Lung (tissue), 12 donors: ENCODE results near the gene ACSF3. TPM values are rescaled to one million over a fixed set of nuclear protein-coding genes. Genes with fewer than 3 reads are reported as not detected.

Source experiments
- ATAC-seq: fragments of 200-7000 bp; cut with Tn5 transposase; one replicate; pipeline ENCODE4 v1.9.1; 2020; ENCODE audit warnings: moderate number of reproducible peaks; ENCODE audit not compliant: insufficient read depth, low FRiP score
- DNase-seq, 3 donors: peaks; one replicate each; pipeline ENCODE4 v3.0.0-alpha.2; 2013 to 2017
- H3K27ac ChIP-seq, 2 donors: one replicate each; pipeline ENCODE4 v1.5.1; 2013; ENCODE audit warnings: mild to moderate bottlenecking in 2 of 2, moderate library complexity in 2 of 2, control low read depth in 1 of 2, inconsistent platforms in 1 of 2, low read depth in 1 of 2, low read length in 1 of 2
- H3K27me3 ChIP-seq, 3 donors: one replicate each; pipeline ENCODE4 v1.5.1; 2013; ENCODE audit warnings: low read length in 2 of 3; ENCODE audit not compliant: control insufficient read depth in 3 of 3, insufficient read depth in 3 of 3
- H3K36me3 ChIP-seq, 4 donors: one replicate each; pipeline ENCODE4 v1.5.1; 2013; ENCODE audit warnings: low read length in 4 of 4, mild to moderate bottlenecking in 1 of 4, moderate library complexity in 1 of 4; ENCODE audit not compliant: control insufficient read depth in 4 of 4, insufficient read depth in 4 of 4
- H3K4me1 ChIP-seq, 5 donors: one replicate each; pipeline ENCODE4 v1.5.1; 2013; ENCODE audit warnings: low read length in 5 of 5, mild to moderate bottlenecking in 2 of 5, moderate library complexity in 1 of 5; ENCODE audit not compliant: control insufficient read depth in 5 of 5, insufficient read depth in 5 of 5
- H3K4me3 ChIP-seq: one replicate; pipeline ENCODE4 v1.5.1; 2013; ENCODE audit warnings: mild to moderate bottlenecking, control low read depth, moderate library complexity
- H3K9ac ChIP-seq, 2 donors: one replicate each; pipeline ENCODE4 v1.5.1; 2013; ENCODE audit warnings: low read length in 2 of 2, control low read depth in 1 of 2; ENCODE audit not compliant: insufficient read depth in 1 of 2
- H3K9me3 ChIP-seq, 4 donors: one replicate each; pipeline ENCODE4 v1.5.1; 2013; ENCODE audit warnings: low read length in 3 of 4, mild to moderate bottlenecking in 1 of 4, moderate library complexity in 1 of 4; ENCODE audit not compliant: control insufficient read depth in 4 of 4, insufficient read depth in 3 of 4
- WGBS, 2 donors: extraction: QIAGEN DNeasy Blood & Tissue Kit; methylation state at CpG; one replicate each; pipeline ENCODE4 v1.1.7; 2013; 5-methylcytosine and 5-hydroxymethylcytosine counted together
- polyA plus RNA-seq, 2 donors: library from polyadenylated mRNA; stranded (reverse); fragments of 200-250 nt; gene quantifications; one replicate each; pipeline ENCODE4 v1.2.1, GENCODE V29; 2013
- total RNA-seq, 2 donors: library from RNA; depleted of rRNA in 1 of 2; stranded (reverse); fragments of >200 nt in 1 of 2; gene quantifications; one replicate each; pipeline ENCODE4 v1.2.1, GENCODE V29; 2014 to 2021
- TF ChIP-seq, protein P1 (sequence below): IDR thresholded peaks from 2 replicates; pipeline ENCODE4 v1.5.1; 2012; ENCODE audit warnings: mild to moderate bottlenecking; ENCODE audit errors: control extremely low read depth, extremely low read depth
- donor health status: control.
- donor health status: control.
- donor health status: Bipolar disorder and iron deficiency.
- donor health status: healthy.
- donor health status: DM: yes; HTN: yes; CAD: no.

The ACSF3 gene
- total and polyA plus RNA-seq, 4 donors, result 17.4 to 33.6 (median 31.2) TPM

- 85 to 92% methylated on average over 4 of the region's 4 CpGs for WGBS, 2 donors
- no peaks in the 10 kb centered on the region for H3K9me3 ChIP-seq
- TF ChIP-seq, protein P1, sequence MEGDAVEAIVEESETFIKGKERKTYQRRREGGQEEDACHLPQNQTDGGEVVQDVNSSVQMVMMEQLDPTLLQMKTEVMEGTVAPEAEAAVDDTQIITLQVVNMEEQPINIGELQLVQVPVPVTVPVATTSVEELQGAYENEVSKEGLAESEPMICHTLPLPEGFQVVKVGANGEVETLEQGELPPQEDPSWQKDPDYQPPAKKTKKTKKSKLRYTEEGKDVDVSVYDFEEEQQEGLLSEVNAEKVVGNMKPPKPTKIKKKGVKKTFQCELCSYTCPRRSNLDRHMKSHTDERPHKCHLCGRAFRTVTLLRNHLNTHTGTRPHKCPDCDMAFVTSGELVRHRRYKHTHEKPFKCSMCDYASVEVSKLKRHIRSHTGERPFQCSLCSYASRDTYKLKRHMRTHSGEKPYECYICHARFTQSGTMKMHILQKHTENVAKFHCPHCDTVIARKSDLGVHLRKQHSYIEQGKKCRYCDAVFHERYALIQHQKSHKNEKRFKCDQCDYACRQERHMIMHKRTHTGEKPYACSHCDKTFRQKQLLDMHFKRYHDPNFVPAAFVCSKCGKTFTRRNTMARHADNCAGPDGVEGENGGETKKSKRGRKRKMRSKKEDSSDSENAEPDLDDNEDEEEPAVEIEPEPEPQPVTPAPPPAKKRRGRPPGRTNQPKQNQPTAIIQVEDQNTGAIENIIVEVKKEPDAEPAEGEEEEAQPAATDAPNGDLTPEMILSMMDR, result no peak
- no peak overlapping the region for H3K9ac ChIP-seq
- peaks cover 3 to 29% (median 23%) of the 10 kb centered on the region in 3 donors for H3K27me3 ChIP-seq
- DNase-seq (no peak), ATAC-seq (no peak)
- no peaks in the 10 kb centered on the region for H3K36me3 ChIP-seq
- no peak overlapping the region for H3K27ac ChIP-seq
- no peak overlapping the region for H3K4me3 ChIP-seq
- peaks cover 0 to 8% (median 0%) of the 10 kb centered on the region in 5 donors for H3K4me1 ChIP-seq
These were observed 47.8 kb upstream of the ACSF3 start for GRCh38 chr16:89045881-89046280.

DNA sequence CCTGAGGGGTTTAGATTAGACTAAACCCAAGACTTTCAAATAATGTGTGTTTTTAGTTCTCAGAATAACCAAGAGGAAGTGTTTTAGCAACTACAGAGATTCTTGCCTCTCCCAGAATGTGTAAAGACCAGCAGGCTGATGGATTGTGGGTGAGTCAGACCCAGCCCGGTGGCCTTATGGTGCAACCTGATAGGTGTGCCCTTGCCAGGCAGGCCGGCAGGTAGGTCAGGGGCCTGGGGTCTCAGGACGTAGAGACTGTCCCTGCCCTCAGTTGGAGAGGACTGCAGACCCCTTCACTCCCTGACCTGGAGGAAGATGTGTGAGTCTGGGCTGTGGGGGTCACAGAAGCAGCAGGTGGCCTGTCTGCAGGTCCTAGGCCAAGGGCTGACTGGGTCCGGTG is 47.2 kb upstream of the ACSF3 start:
- H3K4me3 ChIP-seq, result no peak overlapping the region

GRCh38 chr16:89047331-89048089 is 46.1 kb upstream of the ACSF3 start:
- H3K36me3 ChIP-seq, result no peaks in the 10 kb centered on the region
- WGBS, 2 donors, result 70 to 76% methylated on average over 26 to 27 of the region's 27 CpGs
- H3K27ac ChIP-seq, result no peak overlapping the region
- H3K27me3 ChIP-seq, result peaks cover 3 to 29% (median 23%) of the 10 kb centered on the region in 3 donors
- no peak for ATAC-seq
- no peaks in the 10 kb centered on the region for H3K9me3 ChIP-seq
- DNase-seq, result no peak
- H3K9ac ChIP-seq, result no peak overlapping the region
- TF ChIP-seq, protein P1, result no peak
- no peak overlapping the region for H3K4me3 ChIP-seq
- peaks cover 0 to 17% (median 0%) of the 10 kb centered on the region in 5 donors for H3K4me1 ChIP-seq

More for the DNA sequence above, 47.2 kb upstream of the ACSF3 start:
- Histone ChIP-seq H3K9me3 (no peaks in the 10 kb centered on the region), H3K36me3 (no peaks in the 10 kb centered on the region), H3K4me1 (peaks cover 0 to 11% (median 0%) of the 10 kb centered on the region in 5 donors), H3K27me3 (peaks cover 3 to 29% (median 23%) of the 10 kb centered on the region in 3 donors), H3K9ac (no peak overlapping the region), H3K27ac (no peak overlapping the region)
- DNase-seq (no peak), ATAC-seq (no peak)
- 85 to 88% methylated on average over 4 of the region's 4 CpGs for WGBS, 2 donors
- TF ChIP-seq, protein P1, result no peak
